HFFc6 (cell line): ENCODE results near the gene TANGO6. TPM values are rescaled to one million over a fixed set of nuclear protein-coding genes. Genes with fewer than 3 reads are reported as not detected.

Source experiments
- DNase-seq: peaks from one replicate; pipeline ENCODE4 v3.0.0-alpha.2; 2018
- H3K27ac Mint-ChIP-seq: 2 replicates; pipeline ENCODE4 v1.8.0; 2020; ENCODE audit warnings: mild to moderate bottlenecking, mixed read lengths
- H3K27me3 Mint-ChIP-seq: 2 replicates; pipeline ENCODE4 v1.8.0; 2021; ENCODE audit warnings: mild to moderate bottlenecking, moderate library complexity, mixed read lengths; ENCODE audit not compliant: insufficient read depth
- H3K36me3 Mint-ChIP-seq: 2 replicates; pipeline ENCODE4 v1.8.0; 2021; ENCODE audit warnings: low read depth, mixed read lengths
- H3K4me1 Mint-ChIP-seq: 2 replicates; pipeline ENCODE4 v1.8.0; 2020; ENCODE audit warnings: low read depth, mixed read lengths
- H3K4me3 Mint-ChIP-seq: 2 replicates; pipeline ENCODE4 v1.8.0; 2020; ENCODE audit warnings: mild to moderate bottlenecking, moderate library complexity, mixed read lengths
- H3K9me3 Mint-ChIP-seq: 2 replicates; pipeline ENCODE4 v1.8.0; 2020; ENCODE audit warnings: mild to moderate bottlenecking, mixed read lengths
- total RNA-seq, 6 experiments: library from RNA; stranded (reverse); fragmentation: NEBNext Ultra II Directional; extraction: Animal tissue kit (Norgen Biotek cat#: 25700); gene quantifications; 2 replicates in 1 of 6; 3 replicates in 5 of 6; pipeline ENCODE4 v1.2.3, GENCODE V29; 2021
- TF ChIP-seq, protein P1 (sequence below): fragments of 200-600 bp; sonication (generic); IDR thresholded peaks from 2 replicates; pipeline ENCODE4 v1.5.0; 2021; ENCODE audit warnings: antibody characterized with exemption, mild to moderate bottlenecking

Gene TANGO6
- total RNA-seq, 6 experiments from 2014 or later, result 14.7 to 22.1 (median 18.9) TPM

DNA sequence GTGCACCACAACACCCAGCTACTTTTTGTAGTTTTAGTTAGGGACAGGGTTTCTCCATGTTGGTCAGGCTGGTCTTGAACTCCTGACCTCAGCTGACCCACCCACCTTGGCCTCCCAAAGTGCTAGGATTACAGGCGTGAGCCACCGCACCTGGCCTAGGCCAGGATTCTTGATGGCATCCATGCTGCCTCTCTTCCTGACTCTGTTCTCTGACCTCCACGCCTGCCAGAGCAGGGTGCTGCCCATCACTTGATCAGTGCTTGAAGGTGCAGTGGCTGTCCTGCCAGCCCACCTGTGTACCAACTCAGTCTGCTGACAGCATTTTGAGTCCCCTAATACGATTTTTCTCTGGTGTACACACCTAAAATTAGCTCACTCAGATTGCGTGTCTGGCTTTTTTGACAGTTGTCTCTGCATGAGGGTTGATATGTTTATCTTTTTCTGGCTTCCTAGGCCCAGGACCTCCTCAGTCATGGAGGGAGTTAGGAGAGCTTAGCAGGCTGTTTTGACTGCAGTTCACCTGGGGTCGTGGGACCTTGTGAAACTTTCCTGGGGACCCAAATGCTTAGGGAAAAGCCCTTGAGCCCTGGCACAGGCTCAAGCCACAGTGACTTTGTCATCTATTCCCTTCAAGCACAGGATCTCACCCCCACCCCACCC, 268.0 kb downstream of the TANGO6 start:
- peaks cover 12% of the 10 kb centered on the region for H3K36me3 Mint-ChIP-seq
- DNase-seq, result no peak
- 0 out of 2 replicates have a peak, but pooled peaks cover 4% of the 10 kb centered on the region for H3K4me1 Mint-ChIP-seq
- H3K27ac Mint-ChIP-seq, result no peak overlapping the region
- H3K4me3 Mint-ChIP-seq, result no peak overlapping the region
- TF ChIP-seq, protein P1, sequence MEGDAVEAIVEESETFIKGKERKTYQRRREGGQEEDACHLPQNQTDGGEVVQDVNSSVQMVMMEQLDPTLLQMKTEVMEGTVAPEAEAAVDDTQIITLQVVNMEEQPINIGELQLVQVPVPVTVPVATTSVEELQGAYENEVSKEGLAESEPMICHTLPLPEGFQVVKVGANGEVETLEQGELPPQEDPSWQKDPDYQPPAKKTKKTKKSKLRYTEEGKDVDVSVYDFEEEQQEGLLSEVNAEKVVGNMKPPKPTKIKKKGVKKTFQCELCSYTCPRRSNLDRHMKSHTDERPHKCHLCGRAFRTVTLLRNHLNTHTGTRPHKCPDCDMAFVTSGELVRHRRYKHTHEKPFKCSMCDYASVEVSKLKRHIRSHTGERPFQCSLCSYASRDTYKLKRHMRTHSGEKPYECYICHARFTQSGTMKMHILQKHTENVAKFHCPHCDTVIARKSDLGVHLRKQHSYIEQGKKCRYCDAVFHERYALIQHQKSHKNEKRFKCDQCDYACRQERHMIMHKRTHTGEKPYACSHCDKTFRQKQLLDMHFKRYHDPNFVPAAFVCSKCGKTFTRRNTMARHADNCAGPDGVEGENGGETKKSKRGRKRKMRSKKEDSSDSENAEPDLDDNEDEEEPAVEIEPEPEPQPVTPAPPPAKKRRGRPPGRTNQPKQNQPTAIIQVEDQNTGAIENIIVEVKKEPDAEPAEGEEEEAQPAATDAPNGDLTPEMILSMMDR, result no peak
- H3K27me3 Mint-ChIP-seq, result peaks cover 12% of the 10 kb centered on the region
- no peaks in the 10 kb centered on the region for H3K9me3 Mint-ChIP-seq

- Mint-ChIP-seq H3K4me1 (0 out of 2 replicates have a peak, but pooled peaks cover 4% of the 10 kb centered on the region), H3K27me3 (peaks cover 10% of the 10 kb centered on the region), H3K27ac (no peak overlapping the region), H3K36me3 (peaks cover 12% of the 10 kb centered on the region), H3K4me3 (no peak overlapping the region), H3K9me3 (no peaks in the 10 kb centered on the region)
- no peak for DNase-seq
- TF ChIP-seq, protein P1, result no peak
Measured at GRCh38 chr16:69111876-69112230, 268.5 kb downstream of the TANGO6 start.

DNA sequence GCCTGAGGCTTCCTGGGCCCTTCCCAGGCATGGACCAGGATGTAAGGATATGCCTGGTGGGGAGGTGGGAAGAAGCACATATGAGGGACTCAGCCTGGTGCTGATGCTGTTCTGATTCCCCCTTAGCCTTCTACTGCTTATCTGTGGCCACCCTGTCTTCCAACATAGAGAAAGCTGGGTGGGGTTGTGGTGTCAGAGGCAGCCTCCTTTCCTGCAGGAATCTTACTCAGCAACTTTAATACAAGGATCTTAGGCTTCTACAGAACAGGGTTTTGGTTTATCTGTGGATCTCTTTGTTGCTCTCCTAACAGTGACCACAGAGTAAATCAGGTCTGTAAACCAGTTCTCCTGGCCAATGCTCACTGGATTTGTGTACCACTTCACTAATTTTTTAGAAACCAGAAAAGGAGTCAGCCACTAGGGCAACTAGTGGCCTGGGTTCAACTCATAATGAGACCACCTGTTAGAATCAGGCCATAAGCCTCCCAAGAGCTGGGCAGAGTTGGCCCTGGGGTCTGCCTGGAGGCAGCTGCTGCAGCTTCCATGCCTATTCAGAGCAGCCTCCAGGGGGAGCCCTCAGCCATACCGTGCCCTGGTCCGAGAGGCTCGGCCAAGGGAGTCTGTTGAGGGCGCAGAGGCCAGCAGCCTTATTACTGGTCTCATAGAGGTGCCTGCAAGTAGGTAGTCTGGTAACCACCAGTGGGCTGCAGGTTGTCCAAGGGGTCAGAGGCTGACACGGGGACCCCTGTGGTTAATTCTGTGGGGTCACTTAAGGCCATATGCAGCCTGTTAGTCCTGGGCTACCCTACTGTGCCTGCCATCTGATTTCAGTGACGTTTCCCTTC, 269.2 kb downstream of the TANGO6 start:
- Mint-ChIP-seq H3K27ac (no peak overlapping the region), H3K36me3 (peaks cover 12% of the 10 kb centered on the region)

GRCh38 chr16:69113216-69113615, 269.9 kb downstream of the TANGO6 start:
- Mint-ChIP-seq H3K27ac (no peak overlapping the region), H3K4me1 (no peaks in the 10 kb centered on the region), H3K9me3 (no peaks in the 10 kb centered on the region), H3K36me3 (peaks cover 19% of the 10 kb centered on the region), H3K4me3 (no peak overlapping the region), H3K27me3 (peaks cover 2% of the 10 kb centered on the region; the same call in 1 of the 2 replicates)
- TF ChIP-seq, protein P1, result no peak
- DNase-seq, result no peak

More for the DNA sequence above, 269.2 kb downstream of the TANGO6 start:
- H3K4me1 Mint-ChIP-seq, result no peaks in the 10 kb centered on the region
- no peaks in the 10 kb centered on the region for H3K9me3 Mint-ChIP-seq
- H3K27me3 Mint-ChIP-seq, result peaks cover 5% of the 10 kb centered on the region
- no peak overlapping the region for H3K4me3 Mint-ChIP-seq
- TF ChIP-seq, protein P1, result peak; percentile 86
- no peak for DNase-seq

- DNase-seq, result no peak
- H3K9me3 Mint-ChIP-seq, result no peaks in the 10 kb centered on the region
- H3K27me3 Mint-ChIP-seq, result peaks cover 2% of the 10 kb centered on the region; the same call in 1 of the 2 replicates
- H3K27ac Mint-ChIP-seq, result no peak overlapping the region
- no peak overlapping the region for H3K4me3 Mint-ChIP-seq
- TF ChIP-seq, protein P1, result no peak
- H3K4me1 Mint-ChIP-seq, result no peaks in the 10 kb centered on the region
- peaks cover 20% of the 10 kb centered on the region for H3K36me3 Mint-ChIP-seq
Measured at GRCh38 chr16:69114346-69114975, 271.1 kb downstream of the TANGO6 start.
